ENCODE results near the gene MRPS31. TPM values are rescaled to one million over a fixed set of nuclear protein-coding genes. Genes with fewer than 3 reads are reported as not detected.
"Not testable (repeated sequence)": the region's sequence is repeated elsewhere in the genome, so short reads cannot be mapped to it uniquely, and the experiment has no call there.

Gene MRPS31
- total RNA-seq, 1 experiment from 2014 or later: 16.3 TPM

GRCh38 chr13:40772765-40773473 is 1.9 kb upstream of the MRPS31 start:
- no peak for DNase-seq (ENCODE audit: low read depth)
- in situ Hi-C loops (cut with HindIII; ENCODE audit: low pct_unique_long_range_greater_than_20kb, low sequenced_read_pairs): no loop called here

GRCh38 chr13:40770609-40770933 is 419 bp downstream of the MRPS31 start:
- peak; percentile 5 for DNase-seq (ENCODE audit: low read depth)
- in situ Hi-C loops (cut with HindIII; ENCODE audit: low pct_unique_long_range_greater_than_20kb, low sequenced_read_pairs): no loop called here

GRCh38 chr13:40769970-40770369 is 1.0 kb downstream of the MRPS31 start:
- no peak for DNase-seq (ENCODE audit: low read depth)
- in situ Hi-C loops (cut with HindIII; ENCODE audit: low pct_unique_long_range_greater_than_20kb, low sequenced_read_pairs): no loop called here

GRCh38 chr13:40765602-40766001 is 5.4 kb downstream of the MRPS31 start:
- DNase-seq (ENCODE audit: low read depth): no peak

GRCh38 chr13:40764587-40765403 is 6.2 kb downstream of the MRPS31 start:
- no peak for DNase-seq (ENCODE audit: low read depth)
- in situ Hi-C loops (cut with HindIII; ENCODE audit: low pct_unique_long_range_greater_than_20kb, low sequenced_read_pairs): no loop called here

More at GRCh38 chr13:40765602-40766001, 5.4 kb downstream of the MRPS31 start:
- in situ Hi-C loops (cut with HindIII; ENCODE audit: low pct_unique_long_range_greater_than_20kb, low sequenced_read_pairs): no loop called here

- in situ Hi-C loops (cut with HindIII; ENCODE audit: low pct_unique_long_range_greater_than_20kb, low sequenced_read_pairs): no loop called here
- DNase-seq (ENCODE audit: low read depth): no peak
These were observed 8.1 kb downstream of the MRPS31 start for GRCh38 chr13:40762849-40763248.

- no peak for DNase-seq (ENCODE audit: low read depth)
- in situ Hi-C loops (cut with HindIII; ENCODE audit: low pct_unique_long_range_greater_than_20kb, low sequenced_read_pairs): no loop called here
These were observed 12.2 kb downstream of the MRPS31 start for GRCh38 chr13:40758811-40759210.

GRCh38 chr13:40756042-40756441 is 14.9 kb downstream of the MRPS31 start:
- DNase-seq (ENCODE audit: low read depth): no peak
- in situ Hi-C loops (cut with HindIII; ENCODE audit: low pct_unique_long_range_greater_than_20kb, low sequenced_read_pairs): no loop called here

- in situ Hi-C loops (cut with HindIII; ENCODE audit: low pct_unique_long_range_greater_than_20kb, low sequenced_read_pairs): no loop called here
These were observed 15.8 kb downstream of the MRPS31 start for GRCh38 chr13:40755082-40755700.

GRCh38 chr13:40749327-40749726 is 21.7 kb downstream of the MRPS31 start:
- in situ Hi-C loops (cut with HindIII; ENCODE audit: low pct_unique_long_range_greater_than_20kb, low sequenced_read_pairs): no loop called here
- no peak for DNase-seq (ENCODE audit: low read depth)

More at GRCh38 chr13:40755082-40755700, 15.8 kb downstream of the MRPS31 start:
- no peak for DNase-seq (ENCODE audit: low read depth)

GRCh38 chr13:40735232-40735548 is 35.8 kb downstream of the MRPS31 start:
- DNase-seq (ENCODE audit: low read depth); in situ Hi-C loops (cut with HindIII; ENCODE audit: low pct_unique_long_range_greater_than_20kb, low sequenced_read_pairs): not testable (repeated sequence)

GRCh38 chr13:40734536-40735231 is 36.3 kb downstream of the MRPS31 start:
- in situ Hi-C loops (cut with HindIII; ENCODE audit: low pct_unique_long_range_greater_than_20kb, low sequenced_read_pairs); DNase-seq (ENCODE audit: low read depth): not testable (repeated sequence)

- in situ Hi-C loops (cut with HindIII; ENCODE audit: low pct_unique_long_range_greater_than_20kb, low sequenced_read_pairs): no loop called here
- DNase-seq (ENCODE audit: low read depth): no peak
These were observed 38.3 kb downstream of the MRPS31 start for GRCh38 chr13:40732658-40733057.

GRCh38 chr13:40728595-40728994 is 42.4 kb downstream of the MRPS31 start:
- no peak for DNase-seq (ENCODE audit: low read depth)
- in situ Hi-C loops (cut with HindIII; ENCODE audit: low pct_unique_long_range_greater_than_20kb, low sequenced_read_pairs): no loop called here

- in situ Hi-C loops (cut with HindIII; ENCODE audit: low pct_unique_long_range_greater_than_20kb, low sequenced_read_pairs); DNase-seq (ENCODE audit: low read depth): not testable (repeated sequence)
These were observed 56.6 kb downstream of the MRPS31 start for GRCh38 chr13:40714433-40714832.

GRCh38 chr13:40706439-40706838 is 64.6 kb downstream of the MRPS31 start:
- DNase-seq (ENCODE audit: low read depth): no peak
- in situ Hi-C loops (cut with HindIII; ENCODE audit: low pct_unique_long_range_greater_than_20kb, low sequenced_read_pairs): no loop called here

GRCh38 chr13:40697711-40698110 is 73.3 kb downstream of the MRPS31 start:
- in situ Hi-C loops (cut with HindIII; ENCODE audit: low pct_unique_long_range_greater_than_20kb, low sequenced_read_pairs): no loop called here
- peak; percentile 60 for DNase-seq (ENCODE audit: low read depth)

- in situ Hi-C loops (cut with HindIII; ENCODE audit: low pct_unique_long_range_greater_than_20kb, low sequenced_read_pairs): no loop called here
These were observed 76.6 kb downstream of the MRPS31 start for GRCh38 chr13:40694426-40694825.

GRCh38 chr13:40692946-40693345 is 78.0 kb downstream of the MRPS31 start:
- peak; percentile 81 for DNase-seq (ENCODE audit: low read depth)
- in situ Hi-C loops (cut with HindIII; ENCODE audit: low pct_unique_long_range_greater_than_20kb, low sequenced_read_pairs): no loop called here

More at GRCh38 chr13:40694426-40694825, 76.6 kb downstream of the MRPS31 start:
- no peak for DNase-seq (ENCODE audit: low read depth)
